Upper lobe of left lung (tissue), 6 donors: ENCODE measurements around the gene PTGR1. TPM values are rescaled to one million over a fixed set of nuclear protein-coding genes. Genes with fewer than 3 reads are reported as not detected.
"Not testable (repeated sequence)": the region's sequence is repeated elsewhere in the genome, so short reads cannot be mapped to it uniquely, and the experiment has no call there.

Source experiments
- ATAC-seq, 2 donors: fragments of 200-7000 bp; cut with Tn5 transposase; one replicate each; pipeline ENCODE4 v1.9.1; 2022; ENCODE audit warnings: mild to moderate bottlenecking in 2 of 2, moderate library complexity in 2 of 2; ENCODE audit not compliant: low FRiP score in 2 of 2
- DNase-seq, 2 donors: peaks; one replicate each; pipeline ENCODE4 v3.0.0-alpha.2; 2019 to 2020
- H3K27ac ChIP-seq, 4 donors: fragments of 200-600 bp; sonication (generic); one replicate each; pipeline ENCODE4 v1.5.1; 2016 to 2019
- H3K27me3 ChIP-seq, 4 donors: fragments of 200-600 bp; sonication (generic); one replicate each; pipeline ENCODE4 v1.5.1; 2017 to 2019
- H3K36me3 ChIP-seq, 4 donors: fragments of 200-600 bp; sonication (generic); one replicate each; pipeline ENCODE4 v1.5.1; 2016 to 2019
- H3K4me1 ChIP-seq, 4 donors: fragments of 200-600 bp; sonication (generic); one replicate each; pipeline ENCODE4 v1.5.1; 2018 to 2019
- H3K4me3 ChIP-seq, 4 donors: fragments of 200-600 bp; sonication (generic); one replicate each; pipeline ENCODE4 v1.5.1; 2017 to 2019; ENCODE audit warnings: mild to moderate bottlenecking in 2 of 4, moderate library complexity in 1 of 4
- H3K9me3 ChIP-seq, 4 donors: fragments of 200-600 bp; sonication (generic); one replicate each; pipeline ENCODE4 v1.5.1; 2018 to 2019
- CTCF ChIP-seq, 6 experiments: fragments of 450-650 bp in 4 of 6; fragments of 200-600 bp in 2 of 6; sonication (generic) in 2 of 6; IDR thresholded peaks; one replicate each; pipeline ENCODE4 v1.5.1; 2016 to 2019; ENCODE audit warnings: antibody characterized with exemption in 6 of 6
- EP300 ChIP-seq, 4 donors: sonication (generic); formaldehyde crosslinking; IDR thresholded peaks; one replicate each; pipeline ENCODE4 v1.5.1; 2017; ENCODE audit warnings: antibody characterized with exemption in 4 of 4, control low read depth in 2 of 4
- POLR2A ChIP-seq, 4 donors: fragments of 450-650 bp; IDR thresholded peaks; one replicate each; pipeline ENCODE4 v1.5.1; 2016 to 2017; ENCODE audit warnings: antibody characterized with exemption in 4 of 4, mild to moderate bottlenecking in 2 of 4
- POLR2AphosphoS5 ChIP-seq, 2 donors: sonication (generic); formaldehyde crosslinking; IDR thresholded peaks; one replicate each; pipeline ENCODE4 v1.5.1; 2017; ENCODE audit warnings: antibody characterized with exemption in 2 of 2
- WGBS, 2 donors: methylation state at CpG; one replicate each; pipeline ENCODE4 v1.1.5; 2017 to 2018; 5-methylcytosine and 5-hydroxymethylcytosine counted together
- total RNA-seq, 6 donors: library from RNA; depleted of rRNA in 4 of 6; stranded (reverse); fragments of >200 nt in 4 of 6; gene quantifications; one replicate each; pipeline versions ENCODE4 v1.1.0 to v1.2.1, GENCODE V29; 2016 to 2021
- donor health status: DM: no; HTN: no; CAD: no; lungs with moderate emphysema.
- donor health status: DM: no; HTN: yes; CAD: no; lungs with severe emphysema.

PTGR1 gene
- total RNA-seq, 6 donors from 2014 or later, result 26.9 to 66.7 (median 35.9) TPM

- peaks cover 0 to 32% (median 29%) of the 10 kb centered on the region in 4 donors for H3K9me3 ChIP-seq
- ATAC-seq, result no peak
- H3K4me1 ChIP-seq, result no peaks in the 10 kb centered on the region
Observed at GRCh38 chr9:111559000-111559610, 40.3 kb downstream of the PTGR1 start.

GRCh38 chr9:111555425-111555824, 44.0 kb downstream of the PTGR1 start:
- H3K9me3 ChIP-seq, result peaks cover 3 to 51% (median 46%) of the 10 kb centered on the region in 4 donors
- not testable (repeated sequence) for H3K27ac ChIP-seq, H3K27me3 ChIP-seq, H3K4me3 ChIP-seq, DNase-seq, H3K4me1 ChIP-seq, H3K36me3 ChIP-seq, ATAC-seq
- WGBS, 2 donors, result 82 to 87% methylated on average over 2 of the region's 2 CpGs

More at GRCh38 chr9:111559000-111559610, 40.3 kb downstream of the PTGR1 start:
- Histone ChIP-seq H3K4me3 (no peak overlapping the region), H3K27me3 (no peaks in the 10 kb centered on the region), H3K27ac (no peak overlapping the region), H3K36me3 (peaks cover 4 to 20% (median 15%) of the 10 kb centered on the region in 4 donors)
- TF ChIP-seq EP300 (IDR thresholded peaks at IDR 0.05) (no peak), POLR2A (IDR thresholded peaks at IDR 0.05) (no peak), CTCF (IDR thresholded peaks at IDR 0.05) (no peak), POLR2AphosphoS5 (IDR thresholded peaks at IDR 0.05) (no peak)
- 87 to 89% methylated on average over 7 of the region's 7 CpGs for WGBS, 2 donors
- DNase-seq, result no peak

GRCh38 chr9:111548623-111549022, 50.8 kb downstream of the PTGR1 start:
- Histone ChIP-seq H3K9me3 (peaks cover 66 to 84% (median 76%) of the 10 kb centered on the region in 4 donors), H3K27ac (no peak overlapping the region), H3K36me3 (no peaks in the 10 kb centered on the region), H3K4me1 (no peaks in the 10 kb centered on the region), H3K4me3 (no peak overlapping the region), H3K27me3 (no peaks in the 10 kb centered on the region)
- 91 to 99% methylated on average over 2 of the region's 2 CpGs for WGBS, 2 donors
- TF ChIP-seq EP300 (IDR thresholded peaks at IDR 0.05) (no peak), CTCF (IDR thresholded peaks at IDR 0.05) (no peak), POLR2A (IDR thresholded peaks at IDR 0.05) (no peak), POLR2AphosphoS5 (IDR thresholded peaks at IDR 0.05) (no peak)
- ATAC-seq (no peak), DNase-seq (no peak)

GRCh38 chr9:111542497-111543254, 56.8 kb downstream of the PTGR1 start:
- peaks cover 0 to 15% (median 9%) of the 10 kb centered on the region in 4 donors for H3K36me3 ChIP-seq
- peaks cover 89 to 99% (median 93%) of the 10 kb centered on the region in 4 donors for H3K9me3 ChIP-seq
- no peaks in the 10 kb centered on the region for H3K4me1 ChIP-seq
- ATAC-seq (no peak), DNase-seq (no peak)
- 95 to 98% methylated on average over 11 of the region's 11 CpGs for WGBS, 2 donors
- H3K27ac ChIP-seq, result no peak overlapping the region
- no peaks in the 10 kb centered on the region for H3K27me3 ChIP-seq
- H3K4me3 ChIP-seq, result no peak overlapping the region
- TF ChIP-seq CTCF (IDR thresholded peaks at IDR 0.05) (no peak), POLR2AphosphoS5 (IDR thresholded peaks at IDR 0.05) (no peak), EP300 (IDR thresholded peaks at IDR 0.05) (no peak), POLR2A (IDR thresholded peaks at IDR 0.05) (no peak)

- no peak overlapping the region for H3K4me3 ChIP-seq
- no peaks in the 10 kb centered on the region for H3K27me3 ChIP-seq
- H3K9me3 ChIP-seq, result peaks cover 13 to 41% (median 40%) of the 10 kb centered on the region in 4 donors
- ATAC-seq (no peak), DNase-seq (no peak)
- WGBS, 2 donors, result 88 to 93% methylated on average over 5 of the region's 5 CpGs
- H3K4me1 ChIP-seq, result no peaks in the 10 kb centered on the region
- no peak for TF ChIP-seq POLR2AphosphoS5 (IDR thresholded peaks at IDR 0.05)
- no peak for TF ChIP-seq CTCF (IDR thresholded peaks at IDR 0.05)
- TF ChIP-seq POLR2A (IDR thresholded peaks at IDR 0.05), result no peak
- TF ChIP-seq EP300 (IDR thresholded peaks at IDR 0.05), result no peak
- no peak overlapping the region for H3K27ac ChIP-seq
- H3K36me3 ChIP-seq, result peaks cover 0 to 37% (median 20%) of the 10 kb centered on the region in 4 donors
Observed at GRCh38 chr9:111533099-111533790, 66.2 kb downstream of the PTGR1 start.
